ENCODE data around the gene MAGEB17. TPM values are rescaled to one million over a fixed set of nuclear protein-coding genes. Genes with fewer than 3 reads are reported as not detected.

Gene MAGEB17
- total RNA-seq, 1 experiment from 2014 or later: 0.87 TPM

DNA sequence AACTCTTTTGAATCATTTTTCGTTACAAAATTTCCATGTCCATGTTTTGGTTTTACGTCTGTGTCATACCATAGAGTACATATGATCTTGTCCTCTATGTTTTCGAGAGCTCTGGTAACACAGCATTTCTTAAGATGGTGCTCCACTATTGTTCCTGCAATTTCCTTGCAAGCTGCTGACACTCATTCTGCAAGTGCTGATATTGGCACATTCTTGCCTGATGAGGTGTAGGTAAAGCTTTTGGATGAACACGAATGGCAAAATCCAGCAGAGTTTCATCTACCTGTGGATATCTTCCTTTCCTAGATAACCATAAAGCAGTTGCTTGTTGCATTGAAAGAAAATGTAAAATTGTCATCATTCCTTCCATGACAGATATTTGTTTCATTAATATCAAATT lies 41.3 kb downstream of the MAGEB17 start:
- ATAC-seq (no peak), DNase-seq (no peak)
- intact Hi-C loops (cut with micrococcal nuclease): no loop called here
- H4K20me1 ChIP-seq (ENCODE audit: low read length): no peaks in the 10 kb centered on the region
- no peaks in the 10 kb centered on the region for H3F3A ChIP-seq (ENCODE audit: low read length, unreplicated experiment)
- H3K9me2 ChIP-seq (replicated peaks; ENCODE audit: low read length): no peaks in the 10 kb centered on the region
- H3K36me3 ChIP-seq (ENCODE audit: low read depth, low read length): no peaks in the 10 kb centered on the region
- no peaks in the 10 kb centered on the region for H3K79me2 ChIP-seq (ENCODE audit: low read length)
- no peak overlapping the region for H3K4me3 ChIP-seq (ENCODE audit: low read length)
- CTCF ChIA-PET: no interaction called here
- H3K9me3 ChIP-seq (ENCODE audit: low read length): no peaks in the 10 kb centered on the region
- H3K27ac ChIP-seq (ENCODE audit: low read length): no peak overlapping the region
- POLR2A ChIA-PET (ENCODE audit: unreplicated experiment): no interaction called here
- no peaks in the 10 kb centered on the region for H3K27me3 ChIP-seq (ENCODE audit: low read length)
- no peak overlapping the region for H3K4me2 ChIP-seq (ENCODE audit: low read length)
- TF ChIP-seq EZH2phosphoT487 (IDR thresholded peaks at IDR 0.05; ENCODE audit: borderline replicate concordance, low read length): no peak
- no peak for TF ChIP-seq EZH2 (IDR thresholded peaks at IDR 0.05; ENCODE audit: low read length, unreplicated experiment)
- TF ChIP-seq, protein P1, sequence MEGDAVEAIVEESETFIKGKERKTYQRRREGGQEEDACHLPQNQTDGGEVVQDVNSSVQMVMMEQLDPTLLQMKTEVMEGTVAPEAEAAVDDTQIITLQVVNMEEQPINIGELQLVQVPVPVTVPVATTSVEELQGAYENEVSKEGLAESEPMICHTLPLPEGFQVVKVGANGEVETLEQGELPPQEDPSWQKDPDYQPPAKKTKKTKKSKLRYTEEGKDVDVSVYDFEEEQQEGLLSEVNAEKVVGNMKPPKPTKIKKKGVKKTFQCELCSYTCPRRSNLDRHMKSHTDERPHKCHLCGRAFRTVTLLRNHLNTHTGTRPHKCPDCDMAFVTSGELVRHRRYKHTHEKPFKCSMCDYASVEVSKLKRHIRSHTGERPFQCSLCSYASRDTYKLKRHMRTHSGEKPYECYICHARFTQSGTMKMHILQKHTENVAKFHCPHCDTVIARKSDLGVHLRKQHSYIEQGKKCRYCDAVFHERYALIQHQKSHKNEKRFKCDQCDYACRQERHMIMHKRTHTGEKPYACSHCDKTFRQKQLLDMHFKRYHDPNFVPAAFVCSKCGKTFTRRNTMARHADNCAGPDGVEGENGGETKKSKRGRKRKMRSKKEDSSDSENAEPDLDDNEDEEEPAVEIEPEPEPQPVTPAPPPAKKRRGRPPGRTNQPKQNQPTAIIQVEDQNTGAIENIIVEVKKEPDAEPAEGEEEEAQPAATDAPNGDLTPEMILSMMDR (conservative IDR thresholded peaks at IDR 0.05; ENCODE audit: low read depth, low read length): no peak
- H3K9ac ChIP-seq (ENCODE audit: low read length): no peak overlapping the region
- H2AFZ ChIP-seq (ENCODE audit: low read length): no peak overlapping the region
- H3K4me1 ChIP-seq (ENCODE audit: insufficient read depth, low read length): peaks cover 10% of the 10 kb centered on the region; the same call in 1 of the 2 replicates
- BruUV-seq (replicated peaks): no TSS peak

DNA sequence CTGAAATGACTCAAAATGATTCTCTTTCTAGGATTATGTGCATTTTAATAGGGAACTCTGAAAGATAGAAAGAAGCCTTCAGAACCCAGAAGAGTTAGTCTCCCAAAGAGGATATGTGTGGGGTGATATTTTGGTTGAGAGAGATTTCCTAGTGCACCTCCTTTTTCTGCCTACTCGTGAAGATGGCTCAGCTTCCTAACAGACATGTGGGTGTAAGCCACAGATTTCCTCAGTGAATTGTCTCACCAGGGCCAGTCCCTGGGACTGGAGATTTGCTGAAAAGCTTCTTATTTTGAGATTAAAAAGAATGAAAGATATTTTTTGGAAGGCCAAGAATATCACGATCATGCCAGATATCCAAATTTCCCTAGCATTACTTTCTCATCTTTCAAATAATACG lies 42.8 kb downstream of the MAGEB17 start:
- H3K9ac ChIP-seq (ENCODE audit: low read length): no peak overlapping the region
- intact Hi-C loops (cut with micrococcal nuclease): no loop called here
- ATAC-seq: no peak
- H4K20me1 ChIP-seq (ENCODE audit: low read length): no peaks in the 10 kb centered on the region
- no peaks in the 10 kb centered on the region for H3F3A ChIP-seq (ENCODE audit: low read length, unreplicated experiment)
- ChIA-PET CTCF (no interaction called here), POLR2A (ENCODE audit: unreplicated experiment) (no interaction called here)
- no peak overlapping the region for H3K27ac ChIP-seq (ENCODE audit: low read length)
- H2AFZ ChIP-seq (ENCODE audit: low read length): no peak overlapping the region
- DNase-seq: no peak
- H3K9me3 ChIP-seq (ENCODE audit: low read length): no peaks in the 10 kb centered on the region
- no peaks in the 10 kb centered on the region for H3K27me3 ChIP-seq (ENCODE audit: low read length)
- H3K4me1 ChIP-seq (ENCODE audit: insufficient read depth, low read length): peaks cover 10% of the 10 kb centered on the region; the same call in 1 of the 2 replicates
- no peaks in the 10 kb centered on the region for H3K9me2 ChIP-seq (replicated peaks; ENCODE audit: low read length)
- no peaks in the 10 kb centered on the region for H3K79me2 ChIP-seq (ENCODE audit: low read length)
- H3K36me3 ChIP-seq (ENCODE audit: low read depth, low read length): no peaks in the 10 kb centered on the region
- H3K4me3 ChIP-seq (ENCODE audit: low read length): no peak overlapping the region
- no peak overlapping the region for H3K4me2 ChIP-seq (ENCODE audit: low read length)
- no TSS peak for BruUV-seq (replicated peaks)
- TF ChIP-seq, protein P1 (conservative IDR thresholded peaks at IDR 0.05; ENCODE audit: low read depth, low read length): no peak
- TF ChIP-seq EZH2phosphoT487 (IDR thresholded peaks at IDR 0.05; ENCODE audit: borderline replicate concordance, low read length) (no peak), EZH2 (IDR thresholded peaks at IDR 0.05; ENCODE audit: low read length, unreplicated experiment) (no peak)

DNA sequence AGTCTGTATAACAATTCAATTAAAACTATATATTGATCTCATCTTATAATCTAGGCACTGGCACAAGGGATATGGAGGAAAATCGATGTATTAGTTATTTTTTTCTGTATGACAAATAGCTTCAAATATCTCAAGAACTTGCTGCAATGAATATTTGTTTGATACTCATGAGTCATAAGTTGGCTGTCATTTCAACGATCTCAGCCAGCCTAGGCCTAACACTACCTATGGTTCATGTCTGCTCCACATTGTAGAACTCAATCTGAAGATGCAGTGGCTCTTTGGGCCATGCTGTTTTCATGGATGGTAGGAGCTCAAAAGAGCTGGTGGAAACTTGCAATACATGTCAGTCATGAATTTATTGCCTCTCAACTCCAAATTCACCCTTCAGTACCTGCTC lies 44.7 kb downstream of the MAGEB17 start:
- CTCF ChIA-PET: interaction anchor here (0.6 to 1.5 kb wide), 3 partner anchors 89 to 281 kb away, joined by 3 to 7 read pairs (median 6); partner anchors contain the start of gene GRPR

More for the DNA sequence above, 44.7 kb downstream of the MAGEB17 start:
- H3K9ac ChIP-seq (ENCODE audit: low read length): no peak overlapping the region
- POLR2A ChIA-PET (ENCODE audit: unreplicated experiment): no interaction called here
- DNase-seq: peak; percentile 42
- no peak for TF ChIP-seq EZH2phosphoT487 (IDR thresholded peaks at IDR 0.05; ENCODE audit: borderline replicate concordance, low read length)
- TF ChIP-seq, protein P1 (conservative IDR thresholded peaks at IDR 0.05; ENCODE audit: low read depth, low read length): no peak
- no peaks in the 10 kb centered on the region for H3K27me3 ChIP-seq (ENCODE audit: low read length)
- intact Hi-C loops (cut with micrococcal nuclease): loop anchor here (1.0 kb wide), 1 partner anchor 89 kb away; the partner anchor contains the start of gene GRPR
- H3K27ac ChIP-seq (ENCODE audit: low read length): no peak overlapping the region
- H4K20me1 ChIP-seq (ENCODE audit: low read length): no peaks in the 10 kb centered on the region
- ATAC-seq: peak; percentile 65
- no peak overlapping the region for H3K4me3 ChIP-seq (ENCODE audit: low read length)
- H2AFZ ChIP-seq (ENCODE audit: low read length): no peak overlapping the region
- no peaks in the 10 kb centered on the region for H3K36me3 ChIP-seq (ENCODE audit: low read depth, low read length)
- H3K4me2 ChIP-seq (ENCODE audit: low read length): no peak overlapping the region
- no TSS peak for BruUV-seq (replicated peaks)
- no peaks in the 10 kb centered on the region for H3K9me2 ChIP-seq (replicated peaks; ENCODE audit: low read length)
- H3K9me3 ChIP-seq (ENCODE audit: low read length): no peaks in the 10 kb centered on the region
- H3K79me2 ChIP-seq (ENCODE audit: low read length): no peaks in the 10 kb centered on the region
- peaks cover 10% of the 10 kb centered on the region; the same call in 1 of the 2 replicates for H3K4me1 ChIP-seq (ENCODE audit: insufficient read depth, low read length)
- H3F3A ChIP-seq (ENCODE audit: low read length, unreplicated experiment): no peaks in the 10 kb centered on the region

Measured in PC-3 (cell line).